Stomach (tissue), 9 donors: ENCODE results near the gene CXCL11. TPM values are rescaled to one million over a fixed set of nuclear protein-coding genes. Genes with fewer than 3 reads are reported as not detected.

Experiments used
- DNase-seq, 2 donors: peaks; one replicate each; pipeline versions ENCODE4 v3.0.0 to v3.0.0-alpha.2; 2013 to 2019
- H3K27ac ChIP-seq, 5 donors: fragments of 200-600 bp in 4 of 5; sonication (generic) in 4 of 5; one replicate each; pipeline ENCODE4 v1.5.1; 2013 to 2019; ENCODE audit warnings: mild to moderate bottlenecking in 1 of 5, moderate library complexity in 1 of 5
- H3K27me3 ChIP-seq, 3 donors: fragments of 200-600 bp; sonication (generic); one replicate each; pipeline ENCODE4 v1.5.1; 2017 to 2019; ENCODE audit warnings: mixed run types in 1 of 3
- H3K36me3 ChIP-seq, 4 donors: fragments of 200-600 bp; sonication (generic); 1 replicate in 3 of 4; 2 replicates in 1 of 4; pipeline ENCODE4 v1.5.1; 2016 to 2019
- H3K4me1 ChIP-seq, 4 donors: fragments of 200-600 bp; sonication (generic); one replicate each; pipeline ENCODE4 v1.5.1; 2016 to 2019
- H3K4me3 ChIP-seq, 4 donors: fragments of 200-600 bp; sonication (generic) in 3 of 4; one replicate each; pipeline ENCODE4 v1.5.1; 2016 to 2019; ENCODE audit warnings: mild to moderate bottlenecking in 1 of 4
- H3K9me3 ChIP-seq, 4 donors: fragments of 200-600 bp; sonication (generic); one replicate each; pipeline ENCODE4 v1.5.1; 2016 to 2019
- EP300 ChIP-seq: sonication (generic); formaldehyde crosslinking; IDR thresholded peaks from one replicate; pipeline ENCODE4 v1.6.1; 2017; ENCODE audit warnings: antibody characterized with exemption
- POLR2A ChIP-seq, 4 donors: fragments of 450-650 bp; IDR thresholded peaks; one replicate each; pipeline ENCODE4 v1.6.1; 2016; ENCODE audit warnings: antibody characterized with exemption in 4 of 4, control low read depth in 2 of 4, mild to moderate bottlenecking in 1 of 4, moderate library complexity in 1 of 4
- POLR2AphosphoS5 ChIP-seq, 3 donors: sonication (generic); formaldehyde crosslinking; IDR thresholded peaks; one replicate each; pipeline ENCODE4 v1.6.1; 2016; ENCODE audit warnings: antibody characterized with exemption in 3 of 3
- WGBS, 5 donors: extraction: QIAGEN DNeasy Blood & Tissue Kit in 3 of 5; methylation state at CpG; one replicate each; pipeline versions ENCODE4 v1.1.5 to v1.1.7; 2013 to 2018; 5-methylcytosine and 5-hydroxymethylcytosine counted together
- intact Hi-C: fragments of 100-400 bp; cut with DNase I; formaldehyde crosslinking; loops from one replicate; pipeline ENCODE4 v1.15.1; 2023; ENCODE audit warnings: low total_unique reads
- polyA plus RNA-seq, 3 donors: library from polyadenylated mRNA; stranded (reverse); fragments of 200-250 nt; gene quantifications; one replicate each; pipeline ENCODE4 v1.2.3, GENCODE V29; 2013
- total RNA-seq, 5 donors: library from RNA; depleted of rRNA; stranded (reverse); fragments of >200 nt; gene quantifications; one replicate each; pipeline versions ENCODE4 v1.1.0 to v1.2.3, GENCODE V29; 2014 to 2016
- TF ChIP-seq, protein P1 (sequence below), 7 experiments: fragments of 450-650 bp in 4 of 7; fragments of 200-600 bp in 3 of 7; sonication (generic) in 3 of 7; IDR thresholded peaks; one replicate each; pipeline ENCODE4 v1.5.1; 2016 to 2019; ENCODE audit warnings: antibody characterized with exemption in 7 of 7, control low read depth in 2 of 7, mild to moderate bottlenecking in 1 of 7
- donor health status: healthy with polysubstance abuse.
- donor health status: Bipolar disorder and iron deficiency.
- donor health status: healthy.

CXCL11 gene
- total and polyA plus RNA-seq, 8 donors = 0.19 to 3.4 (median 0.86) TPM; not detected in 4

DNA sequence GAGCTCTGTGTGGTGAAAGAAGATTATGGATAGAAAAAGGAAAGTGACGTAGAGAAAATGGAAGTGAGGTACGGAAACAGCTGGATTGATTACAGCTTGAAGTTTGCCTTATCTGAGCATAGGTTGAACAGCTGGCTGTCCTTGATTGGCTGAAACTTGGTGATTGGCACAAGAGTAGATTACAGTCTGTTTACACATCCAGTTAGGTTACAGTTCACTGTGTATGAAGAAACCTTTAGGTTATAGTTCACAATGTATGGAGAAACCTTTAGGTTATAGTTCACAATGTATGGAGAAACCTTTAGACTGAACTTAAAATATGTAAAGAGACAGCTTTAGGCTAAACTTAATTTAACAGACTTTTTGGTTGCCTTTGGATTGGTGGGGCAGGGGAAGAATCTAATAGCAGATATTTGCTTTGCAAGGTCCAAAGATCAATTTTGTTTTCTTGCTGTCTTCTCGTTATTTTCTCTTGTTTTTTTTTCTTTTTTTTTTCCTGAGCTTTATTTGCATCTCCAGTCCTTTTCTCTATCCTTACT lies 23.1 kb upstream of the CXCL11 start:
- no peaks in the 10 kb centered on the region for H3K36me3 ChIP-seq
- peaks cover 0 to 16% (median 0%) of the 10 kb centered on the region in 4 donors for H3K4me1 ChIP-seq
- H3K9me3 ChIP-seq = no peaks in the 10 kb centered on the region
- H3K27me3 ChIP-seq = no peaks in the 10 kb centered on the region
- intact Hi-C loops = no loop called here
- H3K4me3 ChIP-seq = no peak overlapping the region
- peak in 1 of 2 donors; percentile 64 for DNase-seq
- H3K27ac ChIP-seq = no peak overlapping the region
- 25 to 43% (median 32%) methylated on average over 3 of the region's 3 CpGs for WGBS, 5 donors
- TF ChIP-seq, protein P1, sequence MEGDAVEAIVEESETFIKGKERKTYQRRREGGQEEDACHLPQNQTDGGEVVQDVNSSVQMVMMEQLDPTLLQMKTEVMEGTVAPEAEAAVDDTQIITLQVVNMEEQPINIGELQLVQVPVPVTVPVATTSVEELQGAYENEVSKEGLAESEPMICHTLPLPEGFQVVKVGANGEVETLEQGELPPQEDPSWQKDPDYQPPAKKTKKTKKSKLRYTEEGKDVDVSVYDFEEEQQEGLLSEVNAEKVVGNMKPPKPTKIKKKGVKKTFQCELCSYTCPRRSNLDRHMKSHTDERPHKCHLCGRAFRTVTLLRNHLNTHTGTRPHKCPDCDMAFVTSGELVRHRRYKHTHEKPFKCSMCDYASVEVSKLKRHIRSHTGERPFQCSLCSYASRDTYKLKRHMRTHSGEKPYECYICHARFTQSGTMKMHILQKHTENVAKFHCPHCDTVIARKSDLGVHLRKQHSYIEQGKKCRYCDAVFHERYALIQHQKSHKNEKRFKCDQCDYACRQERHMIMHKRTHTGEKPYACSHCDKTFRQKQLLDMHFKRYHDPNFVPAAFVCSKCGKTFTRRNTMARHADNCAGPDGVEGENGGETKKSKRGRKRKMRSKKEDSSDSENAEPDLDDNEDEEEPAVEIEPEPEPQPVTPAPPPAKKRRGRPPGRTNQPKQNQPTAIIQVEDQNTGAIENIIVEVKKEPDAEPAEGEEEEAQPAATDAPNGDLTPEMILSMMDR (IDR thresholded peaks at IDR 0.05) = no peak
- no peak for TF ChIP-seq EP300
- no peak for TF ChIP-seq POLR2AphosphoS5 (IDR thresholded peaks at IDR 0.05)
- TF ChIP-seq POLR2A (IDR thresholded peaks at IDR 0.05) = no peak

DNA sequence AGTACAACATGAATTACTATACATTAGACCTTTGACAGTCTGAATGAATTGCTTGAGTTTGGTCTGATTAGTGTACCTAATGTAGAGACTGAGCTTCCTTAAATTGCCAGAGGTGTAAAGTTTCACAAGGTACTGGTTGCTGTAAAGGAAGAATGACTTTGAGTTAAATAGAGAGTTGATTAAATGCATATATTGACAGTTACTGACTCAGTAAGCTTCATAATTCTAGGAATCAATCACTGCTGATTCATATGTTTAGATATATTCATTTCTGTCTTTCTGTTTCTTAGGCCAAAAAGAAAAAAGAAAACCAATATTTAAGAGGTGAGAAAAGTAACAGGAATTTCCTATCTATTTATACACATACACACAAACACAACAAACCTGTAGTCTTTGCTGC lies 22.4 kb upstream of the CXCL11 start:
- no peak overlapping the region for H3K27ac ChIP-seq
- H3K4me3 ChIP-seq = no peak overlapping the region
- no peaks in the 10 kb centered on the region for H3K27me3 ChIP-seq
- peaks cover 0 to 16% (median 0%) of the 10 kb centered on the region in 4 donors for H3K4me1 ChIP-seq
- no peak for TF ChIP-seq POLR2A (IDR thresholded peaks at IDR 0.05)
- TF ChIP-seq EP300 = no peak
- TF ChIP-seq, protein P1 (IDR thresholded peaks at IDR 0.05) = no peak
- no peak for TF ChIP-seq POLR2AphosphoS5 (IDR thresholded peaks at IDR 0.05)
- no peaks in the 10 kb centered on the region for H3K36me3 ChIP-seq
- DNase-seq = no peak
- H3K9me3 ChIP-seq = no peaks in the 10 kb centered on the region
- intact Hi-C loops = no loop called here

DNA sequence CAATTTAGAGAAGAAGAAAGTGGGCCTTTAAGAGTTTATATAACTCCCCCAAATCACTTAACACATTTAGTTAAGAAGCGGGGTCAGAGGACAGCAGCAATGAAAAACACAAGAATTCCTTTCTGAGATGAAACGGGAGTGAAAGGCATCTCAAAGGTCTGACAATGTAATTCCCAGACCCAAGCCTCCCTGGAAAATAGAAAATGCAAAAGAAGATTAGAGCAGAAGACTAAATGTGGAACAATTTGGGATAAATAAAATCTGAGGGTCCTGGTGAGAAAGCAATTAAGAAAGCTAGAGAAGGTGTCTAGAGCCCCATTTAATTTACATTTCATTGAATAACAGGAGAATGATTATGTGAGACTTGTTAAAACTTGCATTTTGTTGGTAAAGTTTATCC lies 19.6 kb upstream of the CXCL11 start:
- 59 to 82% (median 74%) methylated on average over 2 of the region's 2 CpGs for WGBS, 5 donors
- no peak overlapping the region for H3K4me3 ChIP-seq
- no peak overlapping the region for H3K27ac ChIP-seq

DNA sequence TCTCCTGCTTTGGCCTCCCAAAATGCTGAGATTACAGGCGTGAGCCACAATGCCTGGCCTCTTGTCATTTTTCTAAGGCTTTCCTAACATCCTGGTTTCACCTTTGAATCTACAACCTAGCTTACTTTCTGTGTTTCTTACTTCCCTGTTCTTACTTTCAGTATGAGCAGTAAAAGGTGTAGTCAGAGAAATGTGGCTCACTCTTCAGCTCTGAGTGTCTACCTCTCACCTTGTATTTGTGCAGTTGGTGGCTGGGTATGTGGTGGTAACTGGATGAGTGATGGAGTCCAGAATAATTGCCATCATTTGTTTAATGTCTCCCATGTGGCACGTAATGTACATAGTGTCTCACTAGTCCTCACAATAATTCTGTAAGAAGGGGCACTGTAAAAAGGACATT lies 19.1 kb upstream of the CXCL11 start:
- 63 to 73% (median 71%) methylated on average over 2 of the region's 2 CpGs for WGBS, 5 donors
- Histone ChIP-seq H3K9me3 (no peaks in the 10 kb centered on the region), H3K27me3 (no peaks in the 10 kb centered on the region), H3K36me3 (no peaks in the 10 kb centered on the region), H3K4me1 (peaks cover 0 to 11% (median 0%) of the 10 kb centered on the region in 4 donors), H3K27ac (no peak overlapping the region), H3K4me3 (no peak overlapping the region)
- TF ChIP-seq POLR2AphosphoS5 (IDR thresholded peaks at IDR 0.05) (no peak), EP300 (no peak), POLR2A (IDR thresholded peaks at IDR 0.05) (no peak)
- TF ChIP-seq, protein P1 (IDR thresholded peaks at IDR 0.05) = no peak
- DNase-seq = peak in 1 of 2 donors; percentile 61
- intact Hi-C loops = no loop called here

More for the DNA sequence above, 19.6 kb upstream of the CXCL11 start:
- Histone ChIP-seq H3K9me3 (no peaks in the 10 kb centered on the region), H3K27me3 (no peaks in the 10 kb centered on the region), H3K4me1 (peaks cover 0 to 12% (median 0%) of the 10 kb centered on the region in 4 donors), H3K36me3 (no peaks in the 10 kb centered on the region)
- TF ChIP-seq, protein P1 (IDR thresholded peaks at IDR 0.05) = no peak
- TF ChIP-seq POLR2AphosphoS5 (IDR thresholded peaks at IDR 0.05) (no peak), POLR2A (IDR thresholded peaks at IDR 0.05) (no peak), EP300 (no peak)
- DNase-seq = no peak
- intact Hi-C loops = no loop called here
